H1 (cell line): Measurements from ENCODE around the gene SLC66A2. TPM values are rescaled to one million over a fixed set of nuclear protein-coding genes. Genes with fewer than 3 reads are reported as not detected.

ENCODE experiments used
- SP1 ChIP-seq: IDR thresholded peaks from 2 replicates; pipeline ENCODE4 v1.6.1; 2011; ENCODE audit warnings: low read depth, low read length
- polyA plus RNA-seq, 7 experiments: library from polyadenylated mRNA; depleted of rRNA in 3 of 7; stranded (reverse) in 5 of 7; unstranded in 2 of 7; fragments of >200 nt in 5 of 7; fragments of 200-250 nt in 2 of 7; gene quantifications; 1 replicate in 5 of 7; 2 replicates in 1 of 7; 4 replicates in 1 of 7; pipeline versions ENCODE4 v1.2.1 to v1.2.3, GENCODE V29; 2011 to 2013; ENCODE audit warnings: missing spikeins in 2 of 7, mixed read lengths in 2 of 7
- total RNA-seq: library from RNA; stranded (reverse); fragmentation: NEBNext Ultra II Directional; extraction: Animal tissue kit (Norgen Biotek cat#: 25700); gene quantifications from 2 replicates; pipeline ENCODE4 v1.2.1, GENCODE V29; 2021
- TF ChIP-seq, protein P1 (sequence below): fragments of 300-600 bp; sonication (generic); IDR thresholded peaks from 2 replicates; pipeline ENCODE4 v1.7.1; 2012; ENCODE audit warnings: low read length, moderate library complexity, mild to moderate bottlenecking, inconsistent platforms; ENCODE audit not compliant: insufficient replicate concordance

The SLC66A2 gene
- total and polyA plus RNA-seq, 2 of the 8 experiments (the other 6 are each of a cell fraction or from before 2014, with no cell fraction given) = 15.0 to 18.9 TPM

DNA sequence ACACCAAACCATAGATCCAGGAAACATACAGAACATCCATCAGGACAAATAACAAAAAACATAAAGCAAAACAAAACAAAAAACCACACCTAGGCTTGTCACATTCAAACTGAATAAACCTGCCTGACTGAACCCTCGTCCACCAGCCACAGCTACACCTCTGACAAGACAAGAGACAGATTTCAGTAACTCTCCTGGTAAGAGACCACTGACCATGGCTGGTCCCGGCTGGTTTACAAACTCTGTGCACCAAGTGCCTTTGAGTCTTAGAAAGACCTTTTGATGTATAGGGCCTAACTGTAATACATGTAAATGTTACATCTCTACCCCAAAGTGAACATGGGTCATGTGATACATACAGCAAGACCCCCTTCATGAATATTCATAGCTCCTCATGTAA is 4.8 kb upstream of the SLC66A2 start (continued):
- no peak for TF ChIP-seq SP1
- TF ChIP-seq, protein P1, sequence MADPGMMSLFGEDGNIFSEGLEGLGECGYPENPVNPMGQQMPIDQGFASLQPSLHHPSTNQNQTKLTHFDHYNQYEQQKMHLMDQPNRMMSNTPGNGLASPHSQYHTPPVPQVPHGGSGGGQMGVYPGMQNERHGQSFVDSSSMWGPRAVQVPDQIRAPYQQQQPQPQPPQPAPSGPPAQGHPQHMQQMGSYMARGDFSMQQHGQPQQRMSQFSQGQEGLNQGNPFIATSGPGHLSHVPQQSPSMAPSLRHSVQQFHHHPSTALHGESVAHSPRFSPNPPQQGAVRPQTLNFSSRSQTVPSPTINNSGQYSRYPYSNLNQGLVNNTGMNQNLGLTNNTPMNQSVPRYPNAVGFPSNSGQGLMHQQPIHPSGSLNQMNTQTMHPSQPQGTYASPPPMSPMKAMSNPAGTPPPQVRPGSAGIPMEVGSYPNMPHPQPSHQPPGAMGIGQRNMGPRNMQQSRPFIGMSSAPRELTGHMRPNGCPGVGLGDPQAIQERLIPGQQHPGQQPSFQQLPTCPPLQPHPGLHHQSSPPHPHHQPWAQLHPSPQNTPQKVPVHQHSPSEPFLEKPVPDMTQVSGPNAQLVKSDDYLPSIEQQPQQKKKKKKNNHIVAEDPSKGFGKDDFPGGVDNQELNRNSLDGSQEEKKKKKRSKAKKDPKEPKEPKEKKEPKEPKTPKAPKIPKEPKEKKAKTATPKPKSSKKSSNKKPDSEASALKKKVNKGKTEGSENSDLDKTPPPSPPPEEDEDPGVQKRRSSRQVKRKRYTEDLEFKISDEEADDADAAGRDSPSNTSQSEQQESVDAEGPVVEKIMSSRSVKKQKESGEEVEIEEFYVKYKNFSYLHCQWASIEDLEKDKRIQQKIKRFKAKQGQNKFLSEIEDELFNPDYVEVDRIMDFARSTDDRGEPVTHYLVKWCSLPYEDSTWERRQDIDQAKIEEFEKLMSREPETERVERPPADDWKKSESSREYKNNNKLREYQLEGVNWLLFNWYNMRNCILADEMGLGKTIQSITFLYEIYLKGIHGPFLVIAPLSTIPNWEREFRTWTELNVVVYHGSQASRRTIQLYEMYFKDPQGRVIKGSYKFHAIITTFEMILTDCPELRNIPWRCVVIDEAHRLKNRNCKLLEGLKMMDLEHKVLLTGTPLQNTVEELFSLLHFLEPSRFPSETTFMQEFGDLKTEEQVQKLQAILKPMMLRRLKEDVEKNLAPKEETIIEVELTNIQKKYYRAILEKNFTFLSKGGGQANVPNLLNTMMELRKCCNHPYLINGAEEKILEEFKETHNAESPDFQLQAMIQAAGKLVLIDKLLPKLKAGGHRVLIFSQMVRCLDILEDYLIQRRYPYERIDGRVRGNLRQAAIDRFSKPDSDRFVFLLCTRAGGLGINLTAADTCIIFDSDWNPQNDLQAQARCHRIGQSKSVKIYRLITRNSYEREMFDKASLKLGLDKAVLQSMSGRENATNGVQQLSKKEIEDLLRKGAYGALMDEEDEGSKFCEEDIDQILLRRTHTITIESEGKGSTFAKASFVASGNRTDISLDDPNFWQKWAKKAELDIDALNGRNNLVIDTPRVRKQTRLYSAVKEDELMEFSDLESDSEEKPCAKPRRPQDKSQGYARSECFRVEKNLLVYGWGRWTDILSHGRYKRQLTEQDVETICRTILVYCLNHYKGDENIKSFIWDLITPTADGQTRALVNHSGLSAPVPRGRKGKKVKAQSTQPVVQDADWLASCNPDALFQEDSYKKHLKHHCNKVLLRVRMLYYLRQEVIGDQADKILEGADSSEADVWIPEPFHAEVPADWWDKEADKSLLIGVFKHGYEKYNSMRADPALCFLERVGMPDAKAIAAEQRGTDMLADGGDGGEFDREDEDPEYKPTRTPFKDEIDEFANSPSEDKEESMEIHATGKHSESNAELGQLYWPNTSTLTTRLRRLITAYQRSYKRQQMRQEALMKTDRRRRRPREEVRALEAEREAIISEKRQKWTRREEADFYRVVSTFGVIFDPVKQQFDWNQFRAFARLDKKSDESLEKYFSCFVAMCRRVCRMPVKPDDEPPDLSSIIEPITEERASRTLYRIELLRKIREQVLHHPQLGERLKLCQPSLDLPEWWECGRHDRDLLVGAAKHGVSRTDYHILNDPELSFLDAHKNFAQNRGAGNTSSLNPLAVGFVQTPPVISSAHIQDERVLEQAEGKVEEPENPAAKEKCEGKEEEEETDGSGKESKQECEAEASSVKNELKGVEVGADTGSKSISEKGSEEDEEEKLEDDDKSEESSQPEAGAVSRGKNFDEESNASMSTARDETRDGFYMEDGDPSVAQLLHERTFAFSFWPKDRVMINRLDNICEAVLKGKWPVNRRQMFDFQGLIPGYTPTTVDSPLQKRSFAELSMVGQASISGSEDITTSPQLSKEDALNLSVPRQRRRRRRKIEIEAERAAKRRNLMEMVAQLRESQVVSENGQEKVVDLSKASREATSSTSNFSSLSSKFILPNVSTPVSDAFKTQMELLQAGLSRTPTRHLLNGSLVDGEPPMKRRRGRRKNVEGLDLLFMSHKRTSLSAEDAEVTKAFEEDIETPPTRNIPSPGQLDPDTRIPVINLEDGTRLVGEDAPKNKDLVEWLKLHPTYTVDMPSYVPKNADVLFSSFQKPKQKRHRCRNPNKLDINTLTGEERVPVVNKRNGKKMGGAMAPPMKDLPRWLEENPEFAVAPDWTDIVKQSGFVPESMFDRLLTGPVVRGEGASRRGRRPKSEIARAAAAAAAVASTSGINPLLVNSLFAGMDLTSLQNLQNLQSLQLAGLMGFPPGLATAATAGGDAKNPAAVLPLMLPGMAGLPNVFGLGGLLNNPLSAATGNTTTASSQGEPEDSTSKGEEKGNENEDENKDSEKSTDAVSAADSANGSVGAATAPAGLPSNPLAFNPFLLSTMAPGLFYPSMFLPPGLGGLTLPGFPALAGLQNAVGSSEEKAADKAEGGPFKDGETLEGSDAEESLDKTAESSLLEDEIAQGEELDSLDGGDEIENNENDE = no peak
